ENCODE results near the gene PDE4D. TPM values are rescaled to one million over a fixed set of nuclear protein-coding genes. Genes with fewer than 3 reads are reported as not detected.

The PDE4D gene
- total and polyA plus RNA-seq, 2 donors (not counting 3 experiments of a cell fraction or from before 2014, with no cell fraction given) = 34.5 to 51.2 TPM

DNA sequence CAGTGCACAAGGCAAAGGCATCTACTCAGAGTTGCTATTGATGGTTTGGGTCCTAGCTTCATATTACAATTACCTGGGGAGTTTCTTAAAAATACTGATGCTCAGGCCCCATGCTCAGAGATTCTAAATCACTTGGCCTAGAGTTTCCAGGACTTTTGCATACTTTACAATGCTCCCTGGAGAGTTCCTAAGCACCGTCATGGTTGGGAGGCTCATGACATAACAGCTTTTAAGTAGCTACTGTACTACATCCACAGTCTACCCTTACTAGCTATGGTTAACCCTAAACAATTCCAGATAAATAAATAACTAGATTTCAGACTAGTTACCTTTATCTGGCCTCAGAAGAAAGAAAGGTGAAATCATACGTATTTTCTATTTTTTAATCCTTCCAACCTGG is 414.4 kb downstream of the PDE4D start:
- Histone ChIP-seq H3K4me3 (replicated peaks in 1 of 3; ENCODE audit: insufficient read depth in 1 of 3, low read depth in 1 of 3, low read length in 3 of 3) (no peak overlapping the region), H3K9me3 (replicated peaks; ENCODE audit: control insufficient read depth, insufficient read depth, low read length) (no peaks in the 10 kb centered on the region), H3K4me2 (ENCODE audit: insufficient read depth, low read length) (no peak overlapping the region), H3K4me1 (ENCODE audit: control insufficient read depth, extremely low read depth, insufficient read depth, low read length) (no peaks in the 10 kb centered on the region), H3K79me2 (ENCODE audit: control insufficient read depth, insufficient read depth, low read length) (no peaks in the 10 kb centered on the region), H4K20me1 (replicated peaks; ENCODE audit: control insufficient read depth, extremely low read depth, insufficient read depth, low read length) (no peaks in the 10 kb centered on the region), H3K36me3 (ENCODE audit: control insufficient read depth in 2 of 2, extremely low read depth in 1 of 2, insufficient read depth in 2 of 2, low read length in 2 of 2) (no peaks in the 10 kb centered on the region), H2AFZ (ENCODE audit: low read depth, low read length) (no peak overlapping the region), H3K27ac (ENCODE audit: insufficient read depth, low read depth, low read length) (no peak overlapping the region), H3K27me3 (ENCODE audit: control insufficient read depth in 2 of 2, insufficient read depth in 2 of 2, low read length in 2 of 2) (no peaks in the 10 kb centered on the region), H3K9me1 (replicated peaks; ENCODE audit: control insufficient read depth, extremely low read depth, insufficient read depth, low read length) (peaks cover 2% of the 10 kb centered on the region), H3K9ac (replicated peaks; ENCODE audit: extremely low read depth, insufficient read depth, low read length) (no peak overlapping the region)
- ChIA-PET CTCF (interaction anchor here (0.8 to 1.4 kb wide), 5 partner anchors 12 to 111 kb away, joined by 3 to 4 read pairs (median 3); no protein-coding TSS in a partner anchor), POLR2A (no interaction called here)
- dilution Hi-C loops (cut with MboI; ENCODE audit: extremely low pct_ligation_motif_present, low sequenced_read_pairs) = no loop called here
- BruUV-seq (replicated peaks) = no TSS peak
- no peak for DNase-seq (ENCODE audit: low read depth, low spot score)
- FAIRE-seq = no peak
- intact Hi-C loops (cut with micrococcal nuclease) = no loop called here
- TF ChIP-seq EZH2 (IDR thresholded peaks at IDR 0.05; ENCODE audit: borderline replicate concordance, low read depth, low read length, severe bottlenecking) = no peak
- TF ChIP-seq FOS (IDR thresholded peaks at IDR 0.05; ENCODE audit: borderline replicate concordance, insufficient read depth, low read length) = no peak
- no peak for TF ChIP-seq JUN (IDR thresholded peaks at IDR 0.05; ENCODE audit: borderline replicate concordance, insufficient read depth, insufficient read length, low read depth)
- TF ChIP-seq CTCF (IDR thresholded peaks at IDR 0.05; ENCODE audit: extremely low read depth in 1 of 2, insufficient read depth in 1 of 2, low read depth in 1 of 2, low read length in 2 of 2) = no peak
- no peak for TF ChIP-seq GATA2 (IDR thresholded peaks at IDR 0.05; ENCODE audit: insufficient read depth, insufficient read length, low read depth, low read length)
- TF ChIP-seq, protein P1, sequence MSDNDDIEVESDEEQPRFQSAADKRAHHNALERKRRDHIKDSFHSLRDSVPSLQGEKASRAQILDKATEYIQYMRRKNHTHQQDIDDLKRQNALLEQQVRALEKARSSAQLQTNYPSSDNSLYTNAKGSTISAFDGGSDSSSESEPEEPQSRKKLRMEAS (IDR thresholded peaks at IDR 0.05; ENCODE audit: insufficient read depth, insufficient read length) = no peak
- TF ChIP-seq MYC (IDR thresholded peaks at IDR 0.05; ENCODE audit: low read depth, low read length) = no peak
- no peak for TF ChIP-seq POLR2AphosphoS5 (IDR thresholded peaks at IDR 0.05; ENCODE audit: insufficient read depth, low read depth, low read length)
- TF ChIP-seq POLR2A (IDR thresholded peaks at IDR 0.05; ENCODE audit: low read depth, low read length) = no peak

Measured in endothelial cell of umbilical vein (primary cell).